DMS 273 (cell line): ENCODE results near the gene ACTRT3.

ENCODE experiments used
- DNase-seq: peaks from one replicate; lab custom pipeline; 2025; ENCODE audit not compliant: unreplicated experiment; lab: John Stamatoyannopoulos, UW

Gene ACTRT3

DNA sequence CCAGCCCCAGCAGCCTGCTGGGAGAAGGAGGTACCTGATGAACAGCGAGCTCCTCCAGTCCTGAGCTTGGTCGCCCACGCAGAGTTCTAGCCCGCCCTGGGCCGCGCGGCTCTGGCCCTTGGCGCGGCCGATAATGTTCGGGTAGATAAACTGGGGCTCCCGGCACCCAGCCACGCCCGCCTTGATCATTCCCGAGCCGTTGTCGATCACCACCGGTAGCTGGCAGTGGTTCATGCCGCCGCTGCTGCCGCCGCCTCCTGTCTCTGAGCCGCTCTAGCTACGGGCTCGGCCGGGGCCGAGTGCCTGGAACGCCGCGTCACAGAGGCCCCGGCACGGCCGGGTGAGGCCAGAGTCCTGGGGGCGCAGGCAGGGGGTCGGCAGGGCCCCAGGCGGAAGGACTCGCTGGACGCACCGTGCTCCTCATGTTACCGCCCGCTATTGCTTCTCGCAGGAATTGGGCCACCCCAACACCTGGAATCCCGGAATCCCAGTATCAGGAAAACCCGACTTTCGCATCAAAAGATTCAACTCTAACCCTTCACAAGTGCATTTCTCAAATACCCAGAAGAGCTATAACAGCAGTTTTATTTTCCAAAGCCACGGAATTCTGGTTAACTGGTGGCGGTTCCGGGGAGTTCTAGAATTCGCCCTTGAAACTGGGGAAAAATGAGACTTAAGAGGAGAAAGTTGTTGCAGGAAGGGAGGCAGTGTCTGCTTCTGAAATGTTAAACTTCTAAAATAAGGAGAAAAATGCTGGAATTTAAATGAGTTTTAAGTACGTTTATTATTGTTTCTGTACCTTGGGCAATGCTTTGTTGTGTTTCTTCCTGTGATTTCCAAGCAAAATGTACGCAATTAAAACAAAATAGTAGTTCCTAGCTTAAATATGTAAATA lies at the start of gene ACTRT3:
ACTRT3 (minus strand) TSS at position 275 of the 895 bp plus-strand sequence; CDS start at position 234, 41 bp downstream.
- DNase-seq, result peak; percentile 92

DNA sequence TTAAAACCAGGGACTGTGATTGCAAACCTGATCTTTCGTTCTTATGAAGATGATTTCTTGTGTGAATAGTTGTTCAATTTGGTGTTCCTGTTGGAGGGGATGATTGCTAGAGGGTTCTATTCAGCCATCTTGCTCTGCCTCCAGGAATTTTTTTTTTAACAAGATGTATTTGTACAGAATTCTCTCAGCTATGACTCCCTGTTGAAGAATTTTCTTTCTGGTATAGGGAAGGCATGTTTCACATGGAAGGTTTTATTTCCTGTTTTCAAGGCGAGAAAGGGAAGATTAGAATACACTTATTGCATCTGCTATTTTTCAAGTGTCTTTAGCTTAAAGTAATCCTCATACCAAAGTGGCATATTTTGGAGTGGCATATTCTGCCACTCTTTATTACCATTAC lies 49.0 kb upstream of the ACTRT3 start:
- DNase-seq, result no peak

DNA sequence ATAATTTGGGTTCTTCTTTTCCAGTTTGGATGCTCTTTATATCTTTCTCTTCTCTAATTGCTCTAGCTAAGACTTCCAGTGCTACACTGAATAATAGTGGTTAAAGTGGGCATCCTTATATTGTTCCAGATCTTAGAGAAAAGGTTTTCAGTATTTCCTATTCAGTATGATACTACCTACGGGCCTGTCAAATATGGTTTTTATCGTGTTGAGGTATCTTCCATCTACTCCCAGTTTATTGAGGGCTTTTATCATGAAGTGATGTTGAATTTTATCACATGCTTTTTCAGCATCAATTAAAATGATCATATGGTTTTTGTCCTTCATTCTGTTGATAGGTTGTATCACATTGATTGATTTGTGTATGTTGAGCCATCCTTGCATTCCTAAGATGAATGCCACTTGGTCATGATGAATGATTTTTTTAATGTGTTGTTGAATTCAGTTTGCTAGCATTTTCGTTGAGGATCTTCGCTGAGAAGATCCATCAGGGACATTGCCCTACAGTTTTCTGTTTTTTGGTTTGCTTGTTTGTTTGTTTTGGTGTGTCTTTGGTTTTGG lies 46.3 kb upstream of the ACTRT3 start:
- DNase-seq, result no peak

- peak; percentile 22 for DNase-seq
These were observed 44.6 kb upstream of the ACTRT3 start for GRCh38 chr3:169813757-169814517.

GRCh38 chr3:169813278-169813677 lies 43.9 kb upstream of the ACTRT3 start:
- DNase-seq, result no peak

- peak; percentile 92 for DNase-seq
These were observed 43.2 kb upstream of the ACTRT3 start, which contains the start of the genes LRRC34 and LRRIQ4 for GRCh38 chr3:169812332-169813235. Gene LRRC34, minus strand, starts transcription at chr3:169812904. Its CDS starts 356 bp downstream, at chr3:169812548. Gene LRRIQ4, plus strand, starts transcription at chr3:169812870. Its CDS starts 9,052 bp downstream, at chr3:169821922.

DNA sequence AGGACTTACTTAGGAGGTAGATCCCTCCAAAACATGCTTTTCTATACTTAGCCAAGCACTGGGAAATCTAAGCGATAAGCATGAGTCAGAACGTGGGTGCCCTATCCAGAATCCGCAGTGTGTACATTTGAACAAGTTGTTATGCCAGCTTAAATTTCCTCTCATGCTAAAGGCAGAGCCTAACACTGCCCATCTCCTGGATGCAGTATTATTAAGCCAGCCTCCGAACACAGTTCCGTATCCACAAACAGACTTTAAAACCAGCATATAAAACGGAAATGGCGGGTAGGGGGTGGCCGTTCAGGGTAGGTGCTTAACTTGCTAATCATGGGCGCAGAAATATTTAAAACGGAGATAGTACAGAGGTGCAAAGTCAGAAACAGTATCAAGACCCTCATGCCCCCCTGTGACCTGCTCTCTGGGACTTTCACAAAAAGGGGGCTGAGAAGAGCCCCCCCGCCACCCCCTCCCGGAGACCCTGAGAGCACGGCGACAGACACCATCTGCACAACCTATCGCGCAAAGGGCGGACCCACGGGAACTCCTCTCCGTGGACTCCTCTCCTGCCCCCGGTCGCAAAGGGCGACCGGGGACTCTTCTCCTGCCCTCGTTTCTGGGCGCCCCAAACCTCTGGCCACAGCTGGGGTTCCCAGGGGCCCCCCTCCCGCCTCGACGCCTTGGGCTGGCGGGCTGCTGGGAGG lies 42.4 kb upstream of the ACTRT3 start:
- DNase-seq, result peak; percentile 80

- DNase-seq, result no peak
These were observed 40.0 kb upstream of the ACTRT3 start for GRCh38 chr3:169809230-169809795.

DNA sequence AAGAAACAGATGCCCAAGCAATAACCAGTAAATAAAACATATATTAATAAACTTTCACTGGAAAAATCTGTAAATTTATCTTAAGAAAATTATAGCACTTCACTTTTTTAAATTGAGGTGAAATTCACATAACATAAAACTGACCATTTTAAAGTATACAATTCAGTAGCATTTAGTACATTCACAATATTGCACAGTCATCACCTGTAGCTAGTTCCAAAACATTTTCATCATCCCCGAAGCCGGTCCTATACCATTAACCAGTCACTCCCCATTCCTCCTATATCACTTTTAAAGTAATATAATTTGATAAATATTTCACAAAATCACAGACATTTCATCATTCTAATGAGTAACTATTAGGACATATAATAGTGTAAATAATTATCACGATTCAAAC lies 35.3 kb upstream of the ACTRT3 start:
- no peak for DNase-seq

- DNase-seq, result no peak
These were observed 23.0 kb upstream of the ACTRT3 start for GRCh38 chr3:169792359-169792758.

DNA sequence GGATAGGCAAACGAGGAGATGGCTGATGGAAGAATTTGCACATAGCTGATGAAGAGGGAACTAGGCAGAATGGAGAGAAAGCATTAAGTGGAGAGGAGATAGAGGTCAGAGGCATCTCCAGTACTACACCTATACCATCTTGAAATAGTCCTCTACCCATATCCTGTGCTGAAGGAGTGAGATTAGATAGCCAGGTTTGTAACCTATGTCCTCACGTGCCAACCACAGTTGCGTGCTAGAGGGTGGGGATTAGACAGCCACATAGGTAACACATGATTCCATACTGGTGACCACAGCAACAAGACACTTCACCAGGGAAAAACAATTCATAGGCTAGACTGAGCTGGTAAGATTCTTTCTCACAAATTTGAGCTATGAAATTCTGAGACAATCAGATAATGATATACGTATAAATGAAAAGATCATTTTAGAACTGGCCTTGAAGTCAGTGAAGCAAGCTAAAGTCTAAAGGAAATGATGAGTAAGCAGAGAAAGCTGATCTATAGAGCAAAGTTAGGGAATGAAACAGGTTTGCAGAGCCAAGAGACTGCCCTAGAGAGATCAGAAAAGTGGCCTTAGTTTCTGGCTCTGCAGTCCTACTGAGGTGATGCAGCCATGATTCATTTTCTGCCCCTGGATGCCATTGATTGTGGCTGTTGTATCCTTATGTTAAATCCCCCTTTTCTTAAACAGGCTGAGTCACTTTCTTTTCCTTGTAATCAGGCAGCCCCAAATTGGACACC lies 21.5 kb upstream of the ACTRT3 start:
- DNase-seq, result no peak

DNA sequence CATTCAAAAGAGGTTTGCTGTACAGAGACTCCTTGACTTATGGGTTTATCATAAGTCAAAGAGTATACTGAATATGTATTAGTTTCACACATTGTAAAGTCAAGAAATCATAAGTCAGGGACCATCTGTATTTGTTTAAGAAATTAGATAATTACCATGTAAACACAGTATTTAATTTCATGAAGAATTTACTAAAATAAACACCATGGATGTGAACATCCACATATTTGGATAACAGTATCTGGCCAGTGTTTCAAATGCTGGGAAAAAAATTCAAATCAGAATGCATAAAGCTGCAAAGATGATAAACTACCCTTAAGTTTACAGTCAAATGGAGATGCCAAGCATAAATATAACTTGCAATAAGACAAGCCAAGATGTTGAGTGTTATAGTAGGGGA lies 20.9 kb upstream of the ACTRT3 start:
- DNase-seq, result no peak

DNA sequence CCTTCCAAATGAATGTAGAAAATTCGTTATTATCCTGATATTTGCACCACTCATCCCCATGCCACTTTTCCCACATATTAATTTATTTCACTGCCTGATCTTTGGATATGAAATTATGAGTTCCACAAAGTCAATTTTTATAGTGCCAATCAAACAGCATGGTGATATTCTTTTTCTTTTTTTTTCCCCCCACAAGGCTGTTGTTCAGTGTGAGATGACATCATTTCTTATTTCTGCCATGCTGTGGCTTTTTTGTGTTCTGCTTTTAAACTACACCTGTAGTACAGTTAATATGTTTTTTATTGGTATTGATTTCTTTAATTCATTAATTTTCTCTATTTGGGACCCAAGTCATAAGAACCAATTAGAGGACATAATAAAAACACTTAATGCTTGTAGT lies 18.4 kb upstream of the ACTRT3 start:
- no peak for DNase-seq

- DNase-seq, result no peak
These were observed 17.8 kb upstream of the ACTRT3 start for GRCh38 chr3:169787120-169787519.

DNA sequence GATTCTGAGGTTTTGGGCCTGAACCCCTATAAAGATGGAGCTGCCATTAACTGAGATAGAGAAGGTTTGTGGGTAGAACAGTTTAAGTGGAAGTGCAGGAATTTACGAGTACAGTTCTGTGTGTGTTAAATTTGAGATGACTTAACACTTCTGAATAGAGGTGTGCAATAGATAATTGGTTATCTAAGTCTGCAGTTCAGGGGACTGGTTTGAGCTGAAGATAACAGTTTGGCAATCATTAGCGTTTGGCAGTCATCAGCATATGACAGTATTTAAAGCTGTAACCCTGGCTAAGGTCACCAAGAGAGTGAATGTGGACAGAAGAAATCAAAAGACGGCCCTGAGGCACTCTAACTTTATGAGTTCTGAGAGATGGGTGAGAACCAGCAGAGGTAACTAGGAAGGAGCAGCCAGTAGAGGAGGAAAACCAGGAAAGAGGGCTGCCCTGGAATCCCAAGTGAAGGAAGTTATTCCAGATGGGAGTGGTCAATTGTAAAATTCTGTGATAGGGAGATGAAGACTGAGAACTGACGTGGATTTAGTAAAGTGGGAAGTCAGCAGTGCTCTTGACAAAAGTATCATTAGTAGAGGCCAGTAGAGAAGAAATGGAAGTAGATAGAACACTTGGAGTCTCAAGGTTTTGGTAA lies 12.0 kb upstream of the ACTRT3 start:
- DNase-seq, result no peak

DNA sequence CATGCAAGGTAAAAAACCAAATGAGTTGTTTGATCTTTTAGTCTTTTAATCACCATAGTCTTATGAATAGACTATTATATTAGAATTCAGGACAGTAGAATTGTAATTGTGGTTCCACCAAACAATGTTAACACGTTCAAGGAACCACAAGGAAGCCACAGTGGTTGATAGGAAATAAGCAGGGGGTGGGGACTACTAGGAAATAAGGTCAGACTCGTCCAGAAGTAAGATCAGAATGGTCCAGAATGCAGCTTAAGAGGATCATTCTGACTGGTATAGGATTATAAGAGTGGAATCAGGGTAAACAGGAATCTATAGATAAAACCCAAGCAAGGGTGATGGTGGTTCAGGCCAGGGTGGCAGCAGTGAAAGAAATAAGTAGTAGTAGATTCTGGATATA lies 11.4 kb upstream of the ACTRT3 start:
- DNase-seq, result no peak

DNA sequence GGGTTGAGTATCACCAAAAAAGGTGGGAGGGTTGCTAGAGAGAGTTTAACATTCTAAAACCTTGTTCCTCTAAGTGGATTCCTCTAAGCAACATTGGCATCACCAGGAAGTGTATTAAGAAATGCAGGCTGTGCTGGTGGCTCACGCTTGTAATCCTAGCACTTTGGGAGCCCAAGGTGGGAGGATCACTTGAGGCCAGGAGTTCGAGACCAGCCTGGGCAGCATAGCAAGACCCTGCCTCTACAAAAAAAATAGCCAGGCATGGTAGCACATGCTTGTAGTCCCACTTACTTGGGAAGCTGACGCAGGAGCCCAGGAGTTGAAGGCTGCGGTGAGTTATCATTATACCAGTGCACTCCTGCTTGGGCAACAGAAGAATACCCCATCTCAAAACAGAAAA lies 8.5 kb upstream of the ACTRT3 start:
- no peak for DNase-seq

GRCh38 chr3:169774186-169774585 lies 4.8 kb upstream of the ACTRT3 start:
- no peak for DNase-seq
